ENCODE data around the gene LYPD4.

DNA sequence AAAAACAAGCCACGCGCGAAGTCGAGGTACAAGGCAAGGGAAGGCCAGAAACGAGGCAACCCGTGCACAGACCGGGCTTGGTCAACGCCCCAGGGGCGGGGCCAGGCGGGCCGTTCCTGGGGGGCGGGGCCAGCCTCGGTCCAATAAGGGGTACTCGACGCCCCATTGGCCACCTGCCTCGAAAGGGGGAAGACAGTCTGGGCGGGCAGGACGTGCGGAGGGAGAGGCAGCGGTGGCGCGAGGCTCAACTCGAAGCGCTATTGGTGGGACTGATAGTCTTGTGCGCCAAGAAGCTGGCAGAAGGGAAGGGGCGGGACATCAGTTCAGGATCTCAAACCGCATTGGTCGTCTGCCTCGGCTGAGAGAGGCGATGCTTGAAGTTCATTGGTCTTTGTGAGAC, at the start of gene LYPD4:
- TF ChIP-seq, protein P1, sequence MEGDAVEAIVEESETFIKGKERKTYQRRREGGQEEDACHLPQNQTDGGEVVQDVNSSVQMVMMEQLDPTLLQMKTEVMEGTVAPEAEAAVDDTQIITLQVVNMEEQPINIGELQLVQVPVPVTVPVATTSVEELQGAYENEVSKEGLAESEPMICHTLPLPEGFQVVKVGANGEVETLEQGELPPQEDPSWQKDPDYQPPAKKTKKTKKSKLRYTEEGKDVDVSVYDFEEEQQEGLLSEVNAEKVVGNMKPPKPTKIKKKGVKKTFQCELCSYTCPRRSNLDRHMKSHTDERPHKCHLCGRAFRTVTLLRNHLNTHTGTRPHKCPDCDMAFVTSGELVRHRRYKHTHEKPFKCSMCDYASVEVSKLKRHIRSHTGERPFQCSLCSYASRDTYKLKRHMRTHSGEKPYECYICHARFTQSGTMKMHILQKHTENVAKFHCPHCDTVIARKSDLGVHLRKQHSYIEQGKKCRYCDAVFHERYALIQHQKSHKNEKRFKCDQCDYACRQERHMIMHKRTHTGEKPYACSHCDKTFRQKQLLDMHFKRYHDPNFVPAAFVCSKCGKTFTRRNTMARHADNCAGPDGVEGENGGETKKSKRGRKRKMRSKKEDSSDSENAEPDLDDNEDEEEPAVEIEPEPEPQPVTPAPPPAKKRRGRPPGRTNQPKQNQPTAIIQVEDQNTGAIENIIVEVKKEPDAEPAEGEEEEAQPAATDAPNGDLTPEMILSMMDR (IDR thresholded peaks at IDR 0.05): no peak
- TF ChIP-seq, protein P2, sequence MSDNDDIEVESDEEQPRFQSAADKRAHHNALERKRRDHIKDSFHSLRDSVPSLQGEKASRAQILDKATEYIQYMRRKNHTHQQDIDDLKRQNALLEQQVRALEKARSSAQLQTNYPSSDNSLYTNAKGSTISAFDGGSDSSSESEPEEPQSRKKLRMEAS (IDR thresholded peaks at IDR 0.05): peak; percentile 47; the same call in 1 of the 2 replicates
- TF ChIP-seq POLR2A (IDR thresholded peaks at IDR 0.05; ENCODE audit: low read length): no peak
- TF ChIP-seq, protein P3, sequence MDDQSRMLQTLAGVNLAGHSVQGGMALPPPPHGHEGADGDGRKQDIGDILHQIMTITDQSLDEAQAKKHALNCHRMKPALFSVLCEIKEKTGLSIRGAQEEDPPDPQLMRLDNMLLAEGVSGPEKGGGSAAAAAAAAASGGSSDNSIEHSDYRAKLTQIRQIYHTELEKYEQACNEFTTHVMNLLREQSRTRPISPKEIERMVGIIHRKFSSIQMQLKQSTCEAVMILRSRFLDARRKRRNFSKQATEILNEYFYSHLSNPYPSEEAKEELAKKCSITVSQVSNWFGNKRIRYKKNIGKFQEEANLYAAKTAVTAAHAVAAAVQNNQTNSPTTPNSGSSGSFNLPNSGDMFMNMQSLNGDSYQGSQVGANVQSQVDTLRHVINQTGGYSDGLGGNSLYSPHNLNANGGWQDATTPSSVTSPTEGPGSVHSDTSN (IDR thresholded peaks at IDR 0.05): no peak
- TF ChIP-seq, protein P4, sequence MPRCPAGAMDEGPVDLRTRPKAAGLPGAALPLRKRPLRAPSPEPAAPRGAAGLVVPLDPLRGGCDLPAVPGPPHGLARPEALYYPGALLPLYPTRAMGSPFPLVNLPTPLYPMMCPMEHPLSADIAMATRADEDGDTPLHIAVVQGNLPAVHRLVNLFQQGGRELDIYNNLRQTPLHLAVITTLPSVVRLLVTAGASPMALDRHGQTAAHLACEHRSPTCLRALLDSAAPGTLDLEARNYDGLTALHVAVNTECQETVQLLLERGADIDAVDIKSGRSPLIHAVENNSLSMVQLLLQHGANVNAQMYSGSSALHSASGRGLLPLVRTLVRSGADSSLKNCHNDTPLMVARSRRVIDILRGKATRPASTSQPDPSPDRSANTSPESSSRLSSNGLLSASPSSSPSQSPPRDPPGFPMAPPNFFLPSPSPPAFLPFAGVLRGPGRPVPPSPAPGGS (IDR thresholded peaks at IDR 0.05): no peak
- TF ChIP-seq RCOR1 (IDR thresholded peaks at IDR 0.05; ENCODE audit: low read depth, low read length): no peak
- TF ChIP-seq ZFP36 (IDR thresholded peaks at IDR 0.05; ENCODE audit: borderline replicate concordance, partially characterized antibody): no peak
- TF ChIP-seq RARB (CRISPR knock-in tag; IDR thresholded peaks at IDR 0.05): no peak
- TF ChIP-seq CBX8 (IDR thresholded peaks at IDR 0.05): no peak
